ENCODE results near the gene INO80B. TPM values are rescaled to one million over a fixed set of nuclear protein-coding genes. Genes with fewer than 3 reads are reported as not detected.
"Not testable (repeated sequence)": the region's sequence is repeated elsewhere in the genome, so short reads cannot be mapped to it uniquely, and the experiment has no call there.

INO80B gene
- total RNA-seq, 2 donors from 2014 or later = 6.3 to 32.4 TPM

DNA sequence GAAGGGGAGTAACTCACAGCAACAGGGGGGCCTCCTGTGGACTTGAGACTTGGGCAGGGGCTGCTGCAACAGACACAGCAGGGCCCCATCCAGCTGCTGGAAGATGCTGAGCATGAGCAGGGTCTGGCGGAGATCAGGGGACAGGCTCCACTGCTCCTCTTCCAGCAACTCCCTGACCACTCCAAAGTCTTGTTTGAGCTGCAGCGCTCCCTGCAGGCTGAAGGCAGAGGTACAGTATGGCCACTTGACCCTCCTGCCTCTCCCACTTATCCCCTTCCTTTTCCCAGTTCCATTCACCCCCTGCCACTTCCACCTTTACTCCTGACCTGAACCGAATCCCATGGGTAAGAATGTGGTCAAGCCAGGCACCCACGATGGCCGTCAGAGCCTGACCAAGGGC, 20.0 kb downstream of the INO80B start:
- H3K27me3 ChIP-seq = no peaks in the 10 kb centered on the region

DNA sequence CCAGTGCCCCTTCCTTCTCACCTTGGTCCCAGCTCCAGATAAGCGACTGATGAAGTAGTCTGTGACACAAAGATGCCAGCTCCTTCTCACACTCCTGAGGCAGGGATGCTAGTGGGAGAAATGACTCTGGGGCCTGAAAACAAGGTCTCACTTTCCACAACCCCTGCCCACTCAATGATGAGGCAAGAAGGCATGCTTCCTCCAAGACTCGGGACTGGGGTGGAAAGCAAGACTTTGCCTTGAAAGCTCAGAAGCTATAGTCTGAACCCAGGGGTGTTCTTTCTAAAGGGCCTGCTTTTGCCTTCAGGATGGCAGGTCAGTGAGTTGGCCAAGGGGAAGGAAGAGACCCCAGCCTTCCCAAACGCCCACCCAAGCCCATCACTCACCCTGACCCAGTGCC, 26.5 kb downstream of the INO80B start:
- H3K27ac ChIP-seq = peak overlapping the region in 1 of 4 donors; percentile 83
- intact Hi-C loops (cut with DNase I) = no loop called here

More for the DNA sequence above, 20.0 kb downstream of the INO80B start:
- Histone ChIP-seq H3K36me3 (replicated peaks in 1 of 2; ENCODE audit: insufficient read depth in 1 of 2, low read depth in 2 of 2) (peaks cover 0 to 3% of the 10 kb centered on the region in 2 donors), H3K4me3 (no peak overlapping the region), H3K4me1 (peaks cover 22% of the 10 kb centered on the region), H3K27ac (no peak overlapping the region), H3K9me3 (no peaks in the 10 kb centered on the region)
- intact Hi-C loops (cut with DNase I) = no loop called here
- TF ChIP-seq, protein P1, sequence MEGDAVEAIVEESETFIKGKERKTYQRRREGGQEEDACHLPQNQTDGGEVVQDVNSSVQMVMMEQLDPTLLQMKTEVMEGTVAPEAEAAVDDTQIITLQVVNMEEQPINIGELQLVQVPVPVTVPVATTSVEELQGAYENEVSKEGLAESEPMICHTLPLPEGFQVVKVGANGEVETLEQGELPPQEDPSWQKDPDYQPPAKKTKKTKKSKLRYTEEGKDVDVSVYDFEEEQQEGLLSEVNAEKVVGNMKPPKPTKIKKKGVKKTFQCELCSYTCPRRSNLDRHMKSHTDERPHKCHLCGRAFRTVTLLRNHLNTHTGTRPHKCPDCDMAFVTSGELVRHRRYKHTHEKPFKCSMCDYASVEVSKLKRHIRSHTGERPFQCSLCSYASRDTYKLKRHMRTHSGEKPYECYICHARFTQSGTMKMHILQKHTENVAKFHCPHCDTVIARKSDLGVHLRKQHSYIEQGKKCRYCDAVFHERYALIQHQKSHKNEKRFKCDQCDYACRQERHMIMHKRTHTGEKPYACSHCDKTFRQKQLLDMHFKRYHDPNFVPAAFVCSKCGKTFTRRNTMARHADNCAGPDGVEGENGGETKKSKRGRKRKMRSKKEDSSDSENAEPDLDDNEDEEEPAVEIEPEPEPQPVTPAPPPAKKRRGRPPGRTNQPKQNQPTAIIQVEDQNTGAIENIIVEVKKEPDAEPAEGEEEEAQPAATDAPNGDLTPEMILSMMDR (IDR thresholded peaks at IDR 0.05) = no peak
- TF ChIP-seq POLR2A (IDR thresholded peaks at IDR 0.05) = no peak
- DNase-seq = no peak
- no peak for ATAC-seq
- 91 to 92% methylated on average over 5 of the region's 5 CpGs for WGBS, 2 donors

DNA sequence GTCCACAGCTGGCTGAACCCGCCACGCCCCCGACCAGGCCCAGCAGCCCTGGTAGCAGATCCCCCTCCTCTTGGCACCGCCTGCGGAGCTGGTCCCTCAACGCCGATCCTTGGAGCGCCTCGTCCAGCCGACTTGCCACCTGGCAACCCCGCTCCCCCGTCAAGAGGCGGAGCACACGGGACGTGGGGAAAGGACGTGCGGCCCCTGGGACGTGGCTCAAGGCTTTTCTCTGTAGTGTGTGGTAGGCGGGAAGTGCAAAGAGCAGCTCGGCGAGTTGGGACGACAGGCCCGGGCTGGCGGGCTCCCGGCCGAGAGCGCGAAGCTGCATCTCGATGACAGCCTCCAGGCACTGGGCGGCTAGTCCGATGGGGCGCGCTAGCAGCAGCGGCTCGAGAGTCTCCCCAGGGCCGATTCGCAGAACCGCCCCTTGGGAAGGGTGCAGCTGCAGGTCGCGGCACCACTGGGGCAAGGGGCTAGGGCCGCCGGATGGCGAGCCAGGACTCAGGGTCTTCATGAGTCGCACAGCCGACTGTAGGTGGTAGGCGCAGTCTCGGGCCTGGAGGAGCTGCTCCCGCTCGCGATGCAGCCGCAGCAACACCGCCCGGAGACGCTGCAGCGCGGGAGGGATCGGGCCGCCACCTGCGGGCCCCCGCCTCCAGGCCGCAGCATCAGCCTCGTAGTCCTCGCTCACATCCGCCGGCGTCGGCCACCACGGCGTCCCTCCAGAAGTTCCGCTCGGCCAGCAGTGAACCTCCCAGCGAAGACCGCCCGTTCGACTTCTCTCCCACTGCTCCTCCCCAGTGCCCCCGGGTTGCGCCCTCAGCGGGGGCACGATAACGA, 27.3 kb downstream of the INO80B start:
- Histone ChIP-seq H3K27ac (peak overlapping the region; percentile 74 to 89 (median 80)), H3K4me1 (peaks cover 27% of the 10 kb centered on the region), H3K4me3 (peak overlapping the region; percentile 35 to 67), H3K36me3 (replicated peaks in 1 of 2; ENCODE audit: insufficient read depth in 1 of 2, low read depth in 2 of 2) (no peaks in the 10 kb centered on the region), H3K27me3 (no peaks in the 10 kb centered on the region), H3K9me3 (no peaks in the 10 kb centered on the region)
- peak; percentile 53 for ATAC-seq
- DNase-seq = peak in 3 of 4 donors; percentile 23 to 63 (median 56)
- 0 to 2% methylated on average over 1 to 75 of the region's 80 CpGs for WGBS, 2 donors
- TF ChIP-seq POLR2A (IDR thresholded peaks at IDR 0.05) = no peak
- TF ChIP-seq, protein P1 (IDR thresholded peaks at IDR 0.05) = no peak
- intact Hi-C loops (cut with DNase I) = no loop called here

More for the DNA sequence above, 26.5 kb downstream of the INO80B start:
- H3K9me3 ChIP-seq = no peaks in the 10 kb centered on the region
- TF ChIP-seq POLR2A (IDR thresholded peaks at IDR 0.05) = no peak
- TF ChIP-seq, protein P1 (IDR thresholded peaks at IDR 0.05) = no peak
- no peak for ATAC-seq
- no peak for DNase-seq
- H3K36me3 ChIP-seq (replicated peaks in 1 of 2; ENCODE audit: insufficient read depth in 1 of 2, low read depth in 2 of 2) = no peaks in the 10 kb centered on the region
- H3K4me1 ChIP-seq = peaks cover 27% of the 10 kb centered on the region
- peak overlapping the region in 1 of 2 donors; percentile 35 for H3K4me3 ChIP-seq
- WGBS, 2 donors = 43% methylated on average over 3 of the region's 3 CpGs
- H3K27me3 ChIP-seq = no peaks in the 10 kb centered on the region

DNA sequence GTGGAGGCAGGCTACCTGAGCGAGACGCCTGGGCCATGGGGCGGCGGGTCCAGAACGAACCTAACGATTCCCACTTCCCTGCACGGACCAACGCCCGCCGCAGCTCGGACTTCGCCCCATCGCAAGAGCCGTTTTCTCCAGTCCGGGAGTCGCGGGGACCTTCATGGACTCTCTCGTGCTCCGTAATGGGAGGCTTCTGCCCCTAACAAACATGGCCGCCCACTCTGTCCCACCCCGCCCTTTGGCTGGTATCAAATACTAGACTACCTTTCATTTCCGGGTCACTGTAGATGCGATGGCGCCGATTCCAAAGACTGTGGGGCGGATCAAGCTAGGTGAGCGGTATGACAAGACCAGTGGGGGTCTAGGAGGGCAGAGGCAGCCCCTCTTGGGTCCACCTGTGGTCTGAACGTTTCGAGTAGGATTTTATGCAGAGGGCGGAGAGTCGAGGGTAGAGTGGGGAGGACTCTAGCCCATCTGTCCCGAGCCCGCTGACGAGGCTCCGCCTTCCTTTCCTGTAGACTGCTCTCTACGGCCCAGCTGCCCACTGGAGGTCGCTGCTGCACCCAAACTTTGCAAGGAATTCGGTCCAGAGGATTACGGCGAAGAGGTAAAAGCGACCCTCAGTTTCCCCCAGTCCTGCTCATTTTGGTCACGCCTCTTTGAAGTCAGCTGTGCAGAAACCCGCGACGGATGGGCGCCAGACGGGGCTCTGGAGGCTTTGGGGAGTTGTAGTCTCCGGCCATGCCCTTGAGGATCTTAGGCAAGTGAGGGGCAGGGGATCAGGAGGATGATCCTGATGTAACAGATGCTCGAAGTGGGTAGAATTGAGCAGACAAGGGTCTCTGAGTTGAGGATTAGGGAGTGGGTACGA, 28.2 kb downstream of the INO80B start, which contains the start of the genes CCDC142 and TTC31:
Gene CCDC142 (minus strand): TSS at position 198 of the 874 bp plus-strand sequence. CDS start 161 bp downstream, at position 37.
Gene TTC31 (plus strand): TSS at position 281 of the 874 bp plus-strand sequence. CDS start 15 bp downstream, at position 296.
- no peaks in the 10 kb centered on the region for H3K36me3 ChIP-seq (replicated peaks in 1 of 2; ENCODE audit: insufficient read depth in 1 of 2, low read depth in 2 of 2)
- H3K4me3 ChIP-seq = peak within 1 kb of the TSS; percentile 35 to 67
- 0 to 1% methylated on average over 39 to 50 of the region's 50 CpGs for WGBS, 2 donors
- DNase-seq = peak; percentile 95 to 98 (median 96)
- peak in 2 of 3 donors; percentile 62 to 64 for TF ChIP-seq POLR2A (IDR thresholded peaks at IDR 0.05)
- TF ChIP-seq, protein P1 (IDR thresholded peaks at IDR 0.05) = peak; percentile 76 to 96 (median 90)
- no peaks in the 10 kb centered on the region for H3K27me3 ChIP-seq
- H3K27ac ChIP-seq = peak within 1 kb of the TSS; percentile 74 to 89 (median 80)
- intact Hi-C loops (cut with DNase I) = no loop called here
- peak; percentile 97 for ATAC-seq
- H3K4me1 ChIP-seq = peaks cover 27% of the 10 kb centered on the region
- H3K9me3 ChIP-seq = no peaks in the 10 kb centered on the region

DNA sequence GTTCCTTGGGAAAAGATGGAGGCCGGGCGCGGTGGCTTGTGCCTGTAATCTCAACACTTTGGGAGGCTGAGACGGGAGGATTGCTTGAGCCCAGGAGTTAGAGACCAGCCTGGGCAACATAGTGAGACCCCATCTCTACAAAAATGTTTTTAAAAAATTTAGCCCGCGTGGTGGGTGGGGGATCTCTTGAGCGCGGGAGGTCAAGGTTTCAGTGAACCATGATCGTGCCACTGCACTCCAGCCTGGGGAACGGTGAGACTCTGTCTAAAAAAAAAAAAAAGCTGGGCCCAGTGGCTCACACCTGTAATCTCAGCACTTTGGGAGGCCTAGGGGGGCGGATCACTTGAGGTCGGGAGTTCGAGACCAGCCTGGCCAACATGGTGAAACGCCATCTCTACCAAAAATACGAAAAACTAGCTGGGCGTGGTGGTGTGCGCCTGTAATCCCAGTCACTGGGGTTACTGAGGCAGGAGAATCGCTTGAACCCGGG, 28.8 kb downstream of the INO80B start:
- H3K36me3 ChIP-seq (replicated peaks in 1 of 2; ENCODE audit: insufficient read depth in 1 of 2, low read depth in 2 of 2); H3K9me3 ChIP-seq; ATAC-seq; H3K27me3 ChIP-seq; intact Hi-C loops (cut with DNase I); DNase-seq: not testable (repeated sequence)
- Histone ChIP-seq H3K4me1 (peaks cover 27% of the 10 kb centered on the region), H3K4me3 (peak overlapping the region; percentile 35 to 67), H3K27ac (peak overlapping the region in 1 of 4 donors; percentile 74)
- WGBS, 2 donors = 69 to 77% methylated on average over 19 of the region's 19 CpGs
